ENCODE data around the gene MYL10. TPM values are rescaled to one million over a fixed set of nuclear protein-coding genes. Genes with fewer than 3 reads are reported as not detected.

Gene MYL10
- total RNA-seq, 4 donors from 2014 or later = 6.3 TPM; not detected in 3

DNA sequence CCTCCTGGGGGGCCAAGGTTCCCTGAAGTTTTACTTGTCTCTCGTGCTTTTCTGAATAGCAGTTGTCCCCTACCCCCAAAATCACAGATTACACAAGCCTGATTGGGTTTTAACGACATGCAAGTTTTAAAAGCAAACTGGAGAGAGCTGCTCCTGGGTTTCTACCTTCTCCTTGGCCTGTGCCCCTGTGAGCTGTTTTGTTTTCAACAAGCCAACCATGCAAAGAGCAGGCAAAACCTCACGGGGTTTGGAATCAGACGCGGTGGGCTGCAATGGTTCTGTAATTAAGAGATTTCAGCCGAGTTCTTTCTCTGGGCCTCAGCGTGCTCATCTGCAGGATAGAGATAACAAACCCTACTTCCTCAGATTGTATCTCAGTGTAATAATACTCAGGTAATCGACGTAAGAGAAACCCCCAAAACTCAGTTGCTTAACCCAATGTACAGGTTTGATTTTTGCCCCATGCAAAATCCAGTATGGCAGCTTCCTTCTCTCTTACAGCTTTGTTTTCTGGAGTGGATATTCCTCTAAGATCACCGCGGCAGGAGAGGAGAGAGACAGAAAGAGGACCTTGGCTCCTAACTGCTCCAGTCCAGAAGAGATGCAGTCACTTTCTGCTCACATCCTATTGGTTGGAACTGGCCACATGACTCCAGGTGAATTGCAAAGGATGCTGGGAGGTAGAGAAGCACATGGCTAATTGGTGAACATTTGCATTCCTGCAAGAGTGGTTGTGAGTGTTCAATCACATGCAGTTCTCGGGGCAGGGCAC lies 42.0 kb downstream of the MYL10 start:
- intact Hi-C loops (cut with DNase I; ENCODE audit: low total_unique reads) (no loop called here), in situ Hi-C loops (cut with MboI; ENCODE audit: low sequenced_read_pairs in 4 of 4) (no loop called here)
- H3K27ac ChIP-seq = no peak overlapping the region
- DNase-seq (no peak), ATAC-seq (no peak)
- H3K36me3 ChIP-seq = no peaks in the 10 kb centered on the region
- H3K27me3 ChIP-seq = no peaks in the 10 kb centered on the region
- TF ChIP-seq, protein P1, sequence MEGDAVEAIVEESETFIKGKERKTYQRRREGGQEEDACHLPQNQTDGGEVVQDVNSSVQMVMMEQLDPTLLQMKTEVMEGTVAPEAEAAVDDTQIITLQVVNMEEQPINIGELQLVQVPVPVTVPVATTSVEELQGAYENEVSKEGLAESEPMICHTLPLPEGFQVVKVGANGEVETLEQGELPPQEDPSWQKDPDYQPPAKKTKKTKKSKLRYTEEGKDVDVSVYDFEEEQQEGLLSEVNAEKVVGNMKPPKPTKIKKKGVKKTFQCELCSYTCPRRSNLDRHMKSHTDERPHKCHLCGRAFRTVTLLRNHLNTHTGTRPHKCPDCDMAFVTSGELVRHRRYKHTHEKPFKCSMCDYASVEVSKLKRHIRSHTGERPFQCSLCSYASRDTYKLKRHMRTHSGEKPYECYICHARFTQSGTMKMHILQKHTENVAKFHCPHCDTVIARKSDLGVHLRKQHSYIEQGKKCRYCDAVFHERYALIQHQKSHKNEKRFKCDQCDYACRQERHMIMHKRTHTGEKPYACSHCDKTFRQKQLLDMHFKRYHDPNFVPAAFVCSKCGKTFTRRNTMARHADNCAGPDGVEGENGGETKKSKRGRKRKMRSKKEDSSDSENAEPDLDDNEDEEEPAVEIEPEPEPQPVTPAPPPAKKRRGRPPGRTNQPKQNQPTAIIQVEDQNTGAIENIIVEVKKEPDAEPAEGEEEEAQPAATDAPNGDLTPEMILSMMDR (IDR thresholded peaks at IDR 0.05 in 4 of 5, conservative IDR thresholded peaks at IDR 0.05 in 1 of 5) = no peak
- TF ChIP-seq POLR2A (IDR thresholded peaks at IDR 0.05) = no peak
- H3K9me3 ChIP-seq = no peaks in the 10 kb centered on the region
- no peak overlapping the region for H3K4me3 ChIP-seq
- H3K4me1 ChIP-seq = no peaks in the 10 kb centered on the region

DNA sequence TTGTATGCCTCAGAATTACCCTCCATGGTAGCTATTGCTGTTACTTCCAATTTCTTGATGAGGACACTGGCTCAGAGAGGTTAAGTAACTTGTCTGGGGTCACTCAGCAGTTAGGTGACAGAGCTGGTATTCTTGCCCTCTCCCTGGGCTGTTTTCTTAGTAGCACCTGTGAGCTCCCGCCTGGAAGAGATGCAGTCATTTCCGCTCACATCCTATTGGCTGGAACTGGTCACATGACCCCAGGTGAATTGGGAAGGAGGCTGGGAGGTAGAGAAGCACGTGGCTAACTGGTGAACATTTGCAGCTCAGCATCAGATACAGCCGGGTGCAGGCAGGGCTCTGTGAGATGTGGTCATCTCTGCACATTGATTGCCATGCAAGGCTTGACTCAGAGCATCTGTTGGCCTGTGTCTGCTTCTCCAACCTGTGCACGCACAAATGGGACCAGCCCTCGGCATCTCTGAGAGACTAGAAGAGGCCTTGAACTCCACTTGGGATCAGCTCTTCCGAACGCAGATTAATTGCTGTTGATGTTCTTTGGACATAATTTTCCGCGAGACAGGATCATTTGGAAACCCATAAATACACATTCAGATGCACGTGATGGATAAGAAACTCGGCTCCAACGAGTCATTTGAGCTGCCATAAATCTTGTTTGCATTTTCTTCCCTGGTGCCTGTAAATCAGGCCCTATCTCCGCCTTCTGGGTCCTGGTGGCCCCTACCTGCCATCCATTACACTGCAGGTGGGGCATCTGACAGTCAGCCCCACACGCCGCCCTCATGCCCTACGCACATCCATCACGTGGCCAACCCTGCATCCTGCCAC lies 42.8 kb downstream of the MYL10 start:
- Histone ChIP-seq H3K4me3 (no peak overlapping the region), H3K27me3 (no peaks in the 10 kb centered on the region), H3K27ac (no peak overlapping the region), H3K4me1 (no peaks in the 10 kb centered on the region), H3K36me3 (no peaks in the 10 kb centered on the region), H3K9me3 (no peaks in the 10 kb centered on the region)
- in situ Hi-C loops (cut with MboI; ENCODE audit: low sequenced_read_pairs in 4 of 4) (no loop called here), intact Hi-C loops (cut with DNase I; ENCODE audit: low total_unique reads) (no loop called here)
- TF ChIP-seq, protein P1 (IDR thresholded peaks at IDR 0.05 in 4 of 5, conservative IDR thresholded peaks at IDR 0.05 in 1 of 5) = no peak
- no peak for TF ChIP-seq POLR2A (IDR thresholded peaks at IDR 0.05)
- DNase-seq = no peak
- ATAC-seq = no peak

DNA sequence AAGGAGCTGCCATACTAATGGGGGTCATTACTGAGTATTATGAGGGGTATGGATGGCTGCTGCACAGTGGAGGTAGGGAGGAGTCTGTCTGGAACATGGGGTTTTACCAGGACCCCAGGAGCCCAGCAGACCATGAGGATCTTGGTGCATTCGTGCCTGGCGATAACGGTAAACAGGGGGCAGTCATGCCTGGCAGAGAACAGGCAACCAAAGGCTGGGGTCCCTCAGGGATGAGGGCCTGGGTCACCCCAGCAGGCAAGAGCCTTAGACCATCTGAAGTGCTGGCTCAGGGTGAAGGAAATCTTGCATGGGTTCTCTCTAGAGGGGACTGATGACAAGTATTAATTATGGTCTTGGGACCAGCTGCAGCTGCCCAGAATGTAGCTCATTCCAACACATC lies 46.1 kb downstream of the MYL10 start:
- ATAC-seq (no peak), DNase-seq (no peak)
- intact Hi-C loops (cut with DNase I; ENCODE audit: low total_unique reads) = no loop called here
- H3K27ac ChIP-seq = no peak overlapping the region
- no peaks in the 10 kb centered on the region for H3K9me3 ChIP-seq
- in situ Hi-C loops (cut with MboI; ENCODE audit: low sequenced_read_pairs in 4 of 4) = no loop called here
- H3K36me3 ChIP-seq = no peaks in the 10 kb centered on the region
- no peak overlapping the region for H3K4me3 ChIP-seq
- no peaks in the 10 kb centered on the region for H3K4me1 ChIP-seq
- no peaks in the 10 kb centered on the region for H3K27me3 ChIP-seq
- no peak for TF ChIP-seq POLR2A (IDR thresholded peaks at IDR 0.05)
- TF ChIP-seq, protein P1 (IDR thresholded peaks at IDR 0.05 in 4 of 5, conservative IDR thresholded peaks at IDR 0.05 in 1 of 5) = no peak

DNA sequence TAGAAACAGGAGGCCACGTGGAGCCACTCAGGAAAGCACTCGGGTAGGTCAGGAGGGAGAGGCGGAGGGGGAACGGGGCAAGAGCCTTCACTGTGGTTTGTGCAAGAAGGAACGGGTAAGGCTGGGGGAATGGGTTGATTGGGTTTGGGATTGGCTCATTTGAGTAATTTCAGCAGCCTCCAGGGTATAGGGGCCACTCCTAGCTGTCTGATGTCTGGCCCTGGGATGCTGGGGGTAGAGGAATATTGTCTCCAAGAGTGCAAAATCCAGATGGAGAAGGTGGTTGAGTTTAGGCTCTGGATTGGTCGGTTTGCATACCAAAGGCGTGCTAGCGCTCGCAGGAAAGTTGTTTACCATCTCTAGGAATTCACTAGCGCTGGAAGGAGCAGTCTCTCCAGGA lies 47.2 kb downstream of the MYL10 start:
- intact Hi-C loops (cut with DNase I; ENCODE audit: low total_unique reads) (no loop called here), in situ Hi-C loops (cut with MboI; ENCODE audit: low sequenced_read_pairs in 4 of 4) (no loop called here)
- H3K36me3 ChIP-seq = no peaks in the 10 kb centered on the region
- no peaks in the 10 kb centered on the region for H3K27me3 ChIP-seq
- DNase-seq = no peak
- H3K4me1 ChIP-seq = no peaks in the 10 kb centered on the region
- H3K9me3 ChIP-seq = no peaks in the 10 kb centered on the region
- no peak for ATAC-seq
- no peak overlapping the region for H3K4me3 ChIP-seq
- TF ChIP-seq, protein P1 (IDR thresholded peaks at IDR 0.05 in 4 of 5, conservative IDR thresholded peaks at IDR 0.05 in 1 of 5) = no peak
- no peak for TF ChIP-seq POLR2A (IDR thresholded peaks at IDR 0.05)
- no peak overlapping the region for H3K27ac ChIP-seq
